Erythroblast (primary cell): ENCODE measurements around the gene PPP1R37.

Source experiments
- GATA1 ChIP-seq: IDR thresholded peaks from 2 replicates; pipeline ENCODE4 v1.6.1; 2011; ENCODE audit warnings: low read depth, mild to moderate bottlenecking, control low read depth, low read length, moderate library complexity
- POLR2A ChIP-seq: IDR thresholded peaks from 2 replicates; pipeline ENCODE4 v1.6.1; 2011; ENCODE audit warnings: mild to moderate bottlenecking, low read length

- TF ChIP-seq POLR2A (no peak), GATA1 (no peak)
Observed at GRCh38 chr19:45144431-45145269, 51.7 kb downstream of the PPP1R37 start.
